Liver (tissue), 9 donors: ENCODE data around the gene TIPRL. TPM values are rescaled to one million over a fixed set of nuclear protein-coding genes. Genes with fewer than 3 reads are reported as not detected.

Source experiments
- DNase-seq: peaks from one replicate; pipeline ENCODE4 v3.0.0-alpha.2; 2017; ENCODE audit warnings: low spot score
- H3K27ac ChIP-seq, 2 donors: one replicate each; pipeline ENCODE4 v1.7.0; 2013; ENCODE audit warnings: inconsistent platforms in 2 of 2, low read length in 2 of 2, control low read depth in 1 of 2, low read depth in 1 of 2, mild to moderate bottlenecking in 1 of 2
- H3K27me3 ChIP-seq, 4 donors: one replicate each; pipeline versions ENCODE4 v1.6.1 to v1.7.0; 2013; ENCODE audit warnings: low read length in 3 of 4, inconsistent platforms in 1 of 4, mild to moderate bottlenecking in 1 of 4, moderate library complexity in 1 of 4; ENCODE audit not compliant: control insufficient read depth in 4 of 4, insufficient read depth in 4 of 4
- H3K36me3 ChIP-seq, 4 donors: one replicate each; pipeline versions ENCODE4 v1.6.1 to v1.7.0; 2013; ENCODE audit warnings: low read length in 3 of 4, mild to moderate bottlenecking in 3 of 4, low read depth in 1 of 4, moderate library complexity in 1 of 4; ENCODE audit not compliant: control insufficient read depth in 4 of 4, insufficient read depth in 3 of 4
- H3K4me1 ChIP-seq, 4 donors: one replicate each; pipeline versions ENCODE4 v1.6.1 to v1.7.0; 2013; ENCODE audit warnings: low read length in 3 of 4, mild to moderate bottlenecking in 3 of 4, moderate library complexity in 1 of 4; ENCODE audit not compliant: control insufficient read depth in 4 of 4, insufficient read depth in 4 of 4
- H3K4me3 ChIP-seq, 3 donors: one replicate each; pipeline versions ENCODE4 v1.6.1 to v1.7.0; 2013; ENCODE audit warnings: low read length in 3 of 3, control low read depth in 1 of 3, low read depth in 1 of 3, mild to moderate bottlenecking in 1 of 3
- H3K9ac ChIP-seq, 2 donors: one replicate each; pipeline ENCODE4 v1.7.0; 2013; ENCODE audit warnings: low read length in 2 of 2, mild to moderate bottlenecking in 2 of 2, moderate library complexity in 2 of 2, control low read depth in 1 of 2, low read depth in 1 of 2
- H3K9me3 ChIP-seq, 4 donors: one replicate each; pipeline versions ENCODE4 v1.6.1 to v1.7.0; 2013; ENCODE audit warnings: low read length in 3 of 4; ENCODE audit not compliant: control insufficient read depth in 4 of 4
- ATF3 ChIP-seq: IDR thresholded peaks from 2 replicates; pipeline ENCODE4 v1.6.1; 2016; ENCODE audit warnings: antibody characterized with exemption
- CTCF ChIP-seq: fragments of 150-350 bp; IDR thresholded peaks from 2 replicates; pipeline ENCODE4 v1.5.1; 2017; ENCODE audit warnings: improper control_type of control experiment, low read depth, low read length; ENCODE audit not compliant: missing input control
- EGR1 ChIP-seq, 2 donors: IDR thresholded peaks; 2 replicates each; pipeline ENCODE4 v1.6.1; 2016 to 2018; ENCODE audit warnings: antibody characterized with exemption in 2 of 2, low read depth in 2 of 2
- FOXA1 ChIP-seq: IDR thresholded peaks from 2 replicates; pipeline ENCODE4 v1.6.1; 2016; ENCODE audit warnings: antibody characterized with exemption
- FOXA2 ChIP-seq: IDR thresholded peaks from 2 replicates; pipeline ENCODE4 v1.6.1; 2016; ENCODE audit warnings: antibody characterized with exemption
- GABPA ChIP-seq, 2 donors: IDR thresholded peaks in 1 of 2; conservative IDR thresholded peaks in 1 of 2; 2 replicates each; pipeline ENCODE4 v1.6.1; 2016; ENCODE audit warnings: antibody characterized with exemption in 2 of 2, mild to moderate bottlenecking in 1 of 2, moderate library complexity in 1 of 2
- HNF4A ChIP-seq, 2 donors: conservative IDR thresholded peaks; 2 replicates each; pipeline ENCODE4 v1.6.1; 2016; ENCODE audit warnings: antibody characterized with exemption in 2 of 2, mild to moderate bottlenecking in 2 of 2
- HNF4G ChIP-seq: IDR thresholded peaks from 2 replicates; pipeline ENCODE4 v1.6.1; 2016; ENCODE audit warnings: antibody characterized with exemption
- MAX ChIP-seq: IDR thresholded peaks from 2 replicates; pipeline ENCODE4 v1.6.1; 2016; ENCODE audit warnings: antibody characterized with exemption
- NR2F2 ChIP-seq: IDR thresholded peaks from 2 replicates; pipeline ENCODE4 v1.6.1; 2016; ENCODE audit warnings: antibody characterized with exemption
- RAD21 ChIP-seq, 2 donors: IDR thresholded peaks; 2 replicates each; pipeline ENCODE4 v1.6.1; 2016; ENCODE audit warnings: antibody characterized with exemption in 2 of 2, mild to moderate bottlenecking in 2 of 2
- SP1 ChIP-seq: IDR thresholded peaks from 2 replicates; pipeline ENCODE4 v1.6.1; 2018; ENCODE audit warnings: antibody characterized with exemption, mild to moderate bottlenecking
- TAF1 ChIP-seq: conservative IDR thresholded peaks from 2 replicates; pipeline ENCODE4 v1.6.1; 2016; ENCODE audit warnings: antibody characterized with exemption, mild to moderate bottlenecking
- YY1 ChIP-seq: IDR thresholded peaks from 2 replicates; pipeline ENCODE4 v1.6.1; 2016; ENCODE audit warnings: antibody characterized with exemption, mild to moderate bottlenecking
- ZBTB33 ChIP-seq: IDR thresholded peaks from 2 replicates; pipeline ENCODE4 v1.6.1; 2016; ENCODE audit warnings: antibody characterized with exemption
- WGBS: extraction: QIAGEN DNeasy Blood & Tissue Kit; methylation state at CpG from one replicate; pipeline ENCODE4 v1.1.7; 2013; 5-methylcytosine and 5-hydroxymethylcytosine counted together
- polyA plus RNA-seq, 2 donors: library from polyadenylated mRNA; stranded (reverse) in 1 of 2; unstranded in 1 of 2; fragments of 200-250 nt in 1 of 2; fragments of >200 nt in 1 of 2; fragmentation: Nextera tagmentation in 1 of 2; extraction: Ambion mirVana in 1 of 2; gene quantifications; one replicate each; pipeline versions ENCODE4 v1.2.1 to v1.2.3, GENCODE V29; 2013 to 2015
- total RNA-seq, 2 donors: library from RNA; depleted of rRNA; stranded (reverse); fragments of >200 nt; gene quantifications; one replicate each; pipeline ENCODE4 v1.2.3, GENCODE V29; 2014
- donor health status: healthy.
- donor health status: healthy.
- donor health status: healthy.
- donor health status: healthy.
- donor health status: healthy.

Gene TIPRL
- total and polyA plus RNA-seq, 4 donors: 11.2 to 20.0 (median 13.0) TPM

- H3K9ac ChIP-seq: no peak overlapping the region
- TF ChIP-seq NR2F2 (no peak), RAD21 (IDR thresholded peaks at IDR 0.05) (no peak), HNF4G (no peak), SP1 (no peak), ZBTB33 (no peak), HNF4A (conservative IDR thresholded peaks at IDR 0.05) (no peak), YY1 (no peak), MAX (no peak), FOXA1 (no peak), TAF1 (no peak), EGR1 (IDR thresholded peaks at IDR 0.05; ENCODE audit: low read depth in 2 of 2) (no peak), FOXA2 (no peak), CTCF (no peak)
- H3K9me3 ChIP-seq: no peaks in the 10 kb centered on the region
- peaks cover 6 to 21% (median 13%) of the 10 kb centered on the region in 4 donors for H3K4me1 ChIP-seq
- H3K27ac ChIP-seq: no peak overlapping the region
- no peaks in the 10 kb centered on the region for H3K36me3 ChIP-seq
- DNase-seq: no peak
- H3K27me3 ChIP-seq: no peaks in the 10 kb centered on the region
- H3K4me3 ChIP-seq: no peak overlapping the region
Observed at GRCh38 chr1:168223681-168224540, 45.1 kb downstream of the TIPRL start.

- Histone ChIP-seq H3K4me3 (no peak overlapping the region), H3K4me1 (peaks cover 14 to 32% (median 22%) of the 10 kb centered on the region in 4 donors), H3K9ac (no peak overlapping the region), H3K36me3 (no peaks in the 10 kb centered on the region), H3K27ac (no peak overlapping the region), H3K9me3 (no peaks in the 10 kb centered on the region), H3K27me3 (no peaks in the 10 kb centered on the region)
- DNase-seq: no peak
- 97% methylated on average over 3 of the region's 3 CpGs for WGBS
- TF ChIP-seq FOXA2 (no peak), HNF4G (no peak), GABPA (IDR thresholded peaks at IDR 0.05 in 1 of 2, conservative IDR thresholded peaks at IDR 0.05 in 1 of 2) (no peak), FOXA1 (no peak), NR2F2 (no peak), ATF3 (no peak), TAF1 (no peak), HNF4A (conservative IDR thresholded peaks at IDR 0.05) (no peak), YY1 (no peak)
Observed at GRCh38 chr1:168224991-168225390, 46.2 kb downstream of the TIPRL start.
